ENCODE data around the gene TPCN1. TPM values are rescaled to one million over a fixed set of nuclear protein-coding genes. Genes with fewer than 3 reads are reported as not detected.

The TPCN1 gene
- total RNA-seq, 1 donor from 2014 or later = 8.2 TPM

- no peak for DNase-seq (ENCODE audit: low read depth, low spot score)
Measured at GRCh38 chr12:113240395-113240794, 19.1 kb downstream of the TPCN1 start.

GRCh38 chr12:113241191-113242025 lies 20.1 kb downstream of the TPCN1 start:
- no peak for DNase-seq (ENCODE audit: low read depth, low spot score)

GRCh38 chr12:113242026-113242418 lies 20.8 kb downstream of the TPCN1 start:
- DNase-seq (ENCODE audit: low read depth, low spot score) = no peak

GRCh38 chr12:113242560-113242959 lies 21.3 kb downstream of the TPCN1 start:
- no peak for DNase-seq (ENCODE audit: low read depth, low spot score)

- DNase-seq (ENCODE audit: low read depth, low spot score) = no peak
Measured at GRCh38 chr12:113244047-113244460, 22.8 kb downstream of the TPCN1 start.

- no peak for DNase-seq (ENCODE audit: low read depth, low spot score)
Measured at GRCh38 chr12:113244478-113244958, 23.3 kb downstream of the TPCN1 start.

GRCh38 chr12:113245695-113246477 lies 24.6 kb downstream of the TPCN1 start:
- no peak for DNase-seq (ENCODE audit: low read depth, low spot score)

GRCh38 chr12:113246478-113247122 lies 25.3 kb downstream of the TPCN1 start:
- DNase-seq (ENCODE audit: low read depth, low spot score) = no peak

GRCh38 chr12:113247123-113248050 lies 26.1 kb downstream of the TPCN1 start:
- DNase-seq (ENCODE audit: low read depth, low spot score) = no peak

- no peak for DNase-seq (ENCODE audit: low read depth, low spot score)
Measured at GRCh38 chr12:113248051-113248825, 27.0 kb downstream of the TPCN1 start.

GRCh38 chr12:113248842-113249435 lies 27.7 kb downstream of the TPCN1 start:
- DNase-seq (ENCODE audit: low read depth, low spot score) = no peak

- DNase-seq (ENCODE audit: low read depth, low spot score) = no peak
Measured at GRCh38 chr12:113249546-113249945, 28.3 kb downstream of the TPCN1 start.

GRCh38 chr12:113250045-113250444 lies 28.8 kb downstream of the TPCN1 start:
- DNase-seq (ENCODE audit: low read depth, low spot score) = no peak

GRCh38 chr12:113251404-113252070 lies 30.3 kb downstream of the TPCN1 start:
- no peak for DNase-seq (ENCODE audit: low read depth, low spot score)

- DNase-seq (ENCODE audit: low read depth, low spot score) = no peak
Measured at GRCh38 chr12:113252494-113252893, 31.2 kb downstream of the TPCN1 start.

- DNase-seq (ENCODE audit: low read depth, low spot score) = no peak
Measured at GRCh38 chr12:113253532-113254285, 32.4 kb downstream of the TPCN1 start.

GRCh38 chr12:113254298-113254697 lies 33.0 kb downstream of the TPCN1 start:
- no peak for DNase-seq (ENCODE audit: low read depth, low spot score)

GRCh38 chr12:113257564-113257963 lies 36.3 kb downstream of the TPCN1 start:
- no peak for DNase-seq (ENCODE audit: low read depth, low spot score)
